ENCODE results near the gene MRPL10.
A peak's percentile ranks its signal among the peaks of the same experiment; 100 is the strongest.

MRPL10 gene

DNA sequence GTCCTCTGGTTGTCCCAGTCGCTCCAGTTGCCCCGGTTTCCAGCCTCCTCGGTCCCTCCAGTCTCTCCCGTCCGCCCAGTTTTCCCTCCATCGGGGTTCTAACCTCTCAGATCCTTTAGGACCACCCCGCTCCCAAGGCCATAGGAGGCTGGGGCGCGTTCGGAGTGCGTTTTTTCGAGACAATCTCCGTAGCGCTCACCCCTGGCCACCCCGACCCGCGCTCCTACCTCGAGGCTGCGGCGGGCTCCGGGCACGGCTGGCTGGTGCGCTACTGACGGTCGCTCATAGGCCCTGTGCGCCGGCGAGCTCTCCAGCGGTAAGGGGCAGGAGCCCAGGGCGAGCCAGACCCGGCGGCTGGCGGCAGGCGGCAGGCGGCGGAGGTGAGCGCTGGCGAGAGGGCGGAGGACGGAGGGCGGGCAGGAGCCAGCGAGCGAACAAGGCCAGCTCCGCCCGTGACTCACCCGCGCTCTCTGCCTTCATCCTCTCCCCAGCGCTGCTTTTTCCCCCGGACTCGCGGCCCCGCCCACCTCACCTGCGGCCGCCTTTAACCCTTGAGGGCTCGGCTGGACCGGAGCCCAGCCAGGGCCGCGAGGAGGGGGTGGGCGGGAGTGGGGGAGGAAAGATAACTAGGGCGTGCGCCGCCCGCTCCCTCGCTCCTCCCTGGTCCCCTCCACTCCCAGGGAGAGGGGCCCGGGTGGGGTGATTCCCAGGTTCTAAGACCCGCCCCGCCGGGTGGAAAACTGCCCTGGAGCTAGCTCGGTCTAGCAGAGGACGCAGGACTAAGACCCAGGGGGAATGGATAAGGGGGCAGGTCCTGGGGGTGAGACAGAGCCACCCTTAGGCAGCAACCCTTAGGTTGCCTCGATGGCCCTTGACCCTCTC, 19.6 kb upstream of the MRPL10 start, which contains the start of gene SP6:
TSS of gene SP6 (minus strand) at position 472 of the 882 bp plus-strand sequence. CDS start 2,734 bp downstream, outside the sequence.
- H3K27ac Mint-ChIP-seq = no peak within 1 kb of the TSS
- peaks cover 19% of the 10 kb centered on the region for H3K4me1 Mint-ChIP-seq
- ATAC-seq (ENCODE audit: low read depth) (peak; percentile 61), DNase-seq (ENCODE audit: low spot score in 2 of 2) (no peak)
- no peaks in the 10 kb centered on the region for H3K9me3 Mint-ChIP-seq
- no peaks in the 10 kb centered on the region for H3K36me3 Mint-ChIP-seq
- peaks cover 37% of the 10 kb centered on the region for H3K27me3 Mint-ChIP-seq
- peak within 1 kb of the TSS; percentile 63 for H3K4me3 Mint-ChIP-seq

GRCh38 chr17:47850373-47850691, 19.0 kb upstream of the MRPL10 start:
- no peaks in the 10 kb centered on the region for H3K36me3 Mint-ChIP-seq
- ATAC-seq (ENCODE audit: low read depth) = no peak
- peaks cover 35% of the 10 kb centered on the region for H3K27me3 Mint-ChIP-seq
- DNase-seq (ENCODE audit: low spot score in 2 of 2) = no peak
- H3K27ac Mint-ChIP-seq = no peak overlapping the region
- H3K4me3 Mint-ChIP-seq = peak overlapping the region; percentile 46
- H3K9me3 Mint-ChIP-seq = no peaks in the 10 kb centered on the region
- peaks cover 19% of the 10 kb centered on the region for H3K4me1 Mint-ChIP-seq

- peaks cover 39% of the 10 kb centered on the region for H3K27me3 Mint-ChIP-seq
- no peak for DNase-seq (ENCODE audit: low spot score in 2 of 2)
- peaks cover 19% of the 10 kb centered on the region for H3K4me1 Mint-ChIP-seq
- H3K36me3 Mint-ChIP-seq = no peaks in the 10 kb centered on the region
- no peak overlapping the region for H3K27ac Mint-ChIP-seq
- no peaks in the 10 kb centered on the region for H3K9me3 Mint-ChIP-seq
- H3K4me3 Mint-ChIP-seq = no peak overlapping the region
- ATAC-seq (ENCODE audit: low read depth) = no peak
Measured at GRCh38 chr17:47848198-47848513, 16.8 kb upstream of the MRPL10 start.

DNA sequence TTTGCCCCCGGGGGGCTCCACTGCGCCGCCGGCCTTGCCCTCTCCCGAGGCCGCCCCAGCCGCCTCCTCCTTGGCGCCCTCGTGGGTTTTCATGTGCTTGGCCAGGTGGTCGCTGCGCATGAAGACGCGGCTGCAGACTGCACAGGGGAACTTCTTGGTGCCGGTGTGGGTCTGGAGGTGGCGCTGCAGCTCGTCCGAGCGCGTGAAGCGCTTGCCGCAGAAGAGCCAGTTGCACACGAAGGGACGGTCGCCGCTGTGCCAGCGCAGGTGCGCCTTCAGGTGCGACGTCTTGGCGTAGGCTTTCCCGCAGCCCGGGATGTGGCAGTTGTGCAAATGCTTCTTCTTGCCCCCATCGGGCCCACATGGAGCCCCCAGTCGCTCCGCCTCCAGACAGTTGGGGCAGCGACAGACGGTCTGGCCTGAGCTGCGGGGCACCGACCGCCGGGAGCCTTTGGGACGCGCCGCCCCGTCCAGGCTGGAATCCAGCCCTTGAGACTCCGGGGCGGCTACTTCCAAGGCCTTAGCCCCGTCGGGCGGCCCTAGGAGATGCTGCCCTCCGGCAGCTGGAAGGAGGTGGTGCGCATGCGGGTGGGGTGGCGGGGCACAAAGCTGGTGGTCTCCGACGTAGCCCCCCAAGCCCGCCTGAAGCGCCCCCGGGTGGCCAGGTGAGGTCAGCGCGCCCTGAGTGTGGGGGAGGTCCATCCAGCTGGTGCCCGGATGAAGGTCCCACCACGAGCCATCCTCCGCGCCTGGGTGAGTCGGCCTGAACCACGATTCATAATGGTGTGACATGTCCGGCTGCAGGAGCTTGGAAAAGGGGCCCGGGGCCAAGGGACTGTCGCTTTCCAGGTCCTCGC, 16.2 kb upstream of the MRPL10 start:
- no peaks in the 10 kb centered on the region for H3K36me3 Mint-ChIP-seq
- DNase-seq (ENCODE audit: low spot score in 2 of 2) (no peak), ATAC-seq (ENCODE audit: low read depth) (peak; percentile 51)
- peaks cover 38% of the 10 kb centered on the region for H3K27me3 Mint-ChIP-seq
- peaks cover 21% of the 10 kb centered on the region for H3K4me1 Mint-ChIP-seq
- H3K4me3 Mint-ChIP-seq = no peak overlapping the region
- H3K9me3 Mint-ChIP-seq = no peaks in the 10 kb centered on the region
- H3K27ac Mint-ChIP-seq = no peak overlapping the region

GRCh38 chr17:47846716-47847340, 15.5 kb upstream of the MRPL10 start:
- Mint-ChIP-seq H3K9me3 (no peaks in the 10 kb centered on the region), H3K27ac (no peak overlapping the region), H3K36me3 (no peaks in the 10 kb centered on the region), H3K4me3 (no peak overlapping the region), H3K4me1 (peaks cover 14% of the 10 kb centered on the region), H3K27me3 (peaks cover 32% of the 10 kb centered on the region)
- ATAC-seq (ENCODE audit: low read depth) (no peak), DNase-seq (ENCODE audit: low spot score in 2 of 2) (no peak)

GRCh38 chr17:47845716-47846075, 14.4 kb upstream of the MRPL10 start:
- DNase-seq (ENCODE audit: low spot score in 2 of 2) (no peak), ATAC-seq (ENCODE audit: low read depth) (no peak)
- H3K27me3 Mint-ChIP-seq = peaks cover 29% of the 10 kb centered on the region
- no peaks in the 10 kb centered on the region for H3K36me3 Mint-ChIP-seq
- H3K4me3 Mint-ChIP-seq = no peak overlapping the region
- H3K4me1 Mint-ChIP-seq = peaks cover 16% of the 10 kb centered on the region
- no peaks in the 10 kb centered on the region for H3K9me3 Mint-ChIP-seq
- H3K27ac Mint-ChIP-seq = no peak overlapping the region

DNA sequence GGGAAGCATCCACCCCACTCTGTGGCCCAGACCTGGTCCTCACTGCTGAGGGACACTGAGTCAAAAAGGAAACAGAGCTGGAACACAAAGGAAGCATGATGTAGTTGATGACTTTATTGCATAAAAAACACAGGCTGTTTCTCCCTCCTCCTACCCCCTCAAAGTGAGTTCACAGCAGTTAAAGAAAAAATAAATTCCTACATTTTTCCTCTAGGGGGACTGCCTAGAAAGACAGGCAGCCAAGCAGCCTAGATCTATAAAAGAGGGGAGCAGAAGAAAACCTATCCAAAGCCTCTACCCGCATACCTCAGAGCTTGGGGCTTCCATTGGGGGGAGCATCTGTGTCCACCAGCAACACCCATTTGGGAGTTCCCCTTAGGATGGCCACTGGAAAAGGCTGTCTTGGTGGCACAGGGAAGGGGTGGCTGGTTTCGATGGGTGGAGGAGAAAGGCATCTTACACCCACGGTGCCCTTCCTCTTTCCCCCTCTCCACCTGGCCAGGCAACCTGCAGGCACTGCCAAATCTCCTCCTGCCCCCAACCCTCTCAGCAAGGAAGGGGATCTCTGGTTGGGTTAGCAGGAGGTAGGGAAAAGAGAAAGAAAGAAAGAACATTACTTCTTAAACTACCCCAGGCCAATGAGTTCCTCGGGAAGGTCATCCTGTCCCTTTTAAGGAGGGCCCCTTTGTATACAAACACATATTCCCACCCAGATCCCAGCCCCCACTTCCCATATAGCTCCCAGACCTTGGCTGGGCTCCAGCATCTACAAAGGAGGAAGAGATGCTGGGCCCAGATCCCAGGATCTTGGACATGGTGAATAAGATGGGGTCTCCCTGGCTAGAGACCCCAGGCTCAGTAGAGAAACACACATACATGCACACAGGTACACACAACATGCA, 13.7 kb upstream of the MRPL10 start:
- no peaks in the 10 kb centered on the region for H3K36me3 Mint-ChIP-seq
- peaks cover 13% of the 10 kb centered on the region for H3K4me1 Mint-ChIP-seq
- DNase-seq (ENCODE audit: low spot score in 2 of 2) (no peak), ATAC-seq (ENCODE audit: low read depth) (no peak)
- H3K27me3 Mint-ChIP-seq = peaks cover 29% of the 10 kb centered on the region
- H3K27ac Mint-ChIP-seq = no peak overlapping the region
- H3K4me3 Mint-ChIP-seq = no peak overlapping the region
- no peaks in the 10 kb centered on the region for H3K9me3 Mint-ChIP-seq

DNA sequence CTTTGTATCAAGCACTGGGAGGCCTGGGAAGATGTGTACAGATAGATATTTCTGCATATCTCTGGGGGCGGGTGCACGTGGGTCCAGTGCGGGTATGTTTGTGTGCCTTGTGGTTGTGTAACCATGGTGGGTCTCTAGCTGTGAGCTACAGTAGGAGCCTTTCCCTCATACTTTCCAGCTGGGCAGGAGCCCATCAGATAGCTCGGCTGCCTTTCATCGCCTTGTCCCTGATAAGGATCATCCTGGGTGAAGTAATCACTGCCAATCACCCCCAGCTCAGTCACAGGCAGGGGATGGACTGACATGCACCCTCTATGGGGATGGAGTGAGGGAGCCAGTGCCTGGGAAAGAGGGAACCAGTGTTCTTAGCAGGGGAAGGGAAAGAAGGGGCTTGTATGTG, 12.9 kb upstream of the MRPL10 start:
- H3K27me3 Mint-ChIP-seq = peaks cover 24% of the 10 kb centered on the region
- DNase-seq (ENCODE audit: low spot score in 2 of 2) (no peak), ATAC-seq (ENCODE audit: low read depth) (no peak)
- no peak overlapping the region for H3K4me3 Mint-ChIP-seq
- H3K27ac Mint-ChIP-seq = no peak overlapping the region
- no peaks in the 10 kb centered on the region for H3K9me3 Mint-ChIP-seq
- H3K36me3 Mint-ChIP-seq = no peaks in the 10 kb centered on the region
- peaks cover 13% of the 10 kb centered on the region for H3K4me1 Mint-ChIP-seq

GRCh38 chr17:47843391-47843730, 12.0 kb upstream of the MRPL10 start:
- Mint-ChIP-seq H3K27me3 (peaks cover 18% of the 10 kb centered on the region), H3K36me3 (no peaks in the 10 kb centered on the region), H3K4me1 (peaks cover 13% of the 10 kb centered on the region), H3K4me3 (no peak overlapping the region), H3K27ac (no peak overlapping the region), H3K9me3 (no peaks in the 10 kb centered on the region)
- DNase-seq (ENCODE audit: low spot score in 2 of 2) = no peak
- ATAC-seq (ENCODE audit: low read depth) = no peak

GRCh38 chr17:47841488-47842291, 10.3 kb upstream of the MRPL10 start:
- Mint-ChIP-seq H3K9me3 (no peaks in the 10 kb centered on the region), H3K27me3 (peaks cover 11% of the 10 kb centered on the region), H3K4me3 (peak overlapping the region; percentile 97), H3K36me3 (no peaks in the 10 kb centered on the region), H3K27ac (peak overlapping the region; percentile 56), H3K4me1 (peaks cover 7% of the 10 kb centered on the region)
- no peak for DNase-seq (ENCODE audit: low spot score in 2 of 2)
- ATAC-seq (ENCODE audit: low read depth) = no peak

GRCh38 chr17:47840742-47841487, 9.6 kb upstream of the MRPL10 start, which contains the start of gene SCRN2:
Gene SCRN2, minus strand, starts transcription at chr17:47841273. Its CDS starts 430 bp downstream, at chr17:47840843.
- peak within 1 kb of the TSS; percentile 56 for H3K27ac Mint-ChIP-seq
- ATAC-seq (ENCODE audit: low read depth) = peak; percentile 87
- H3K4me3 Mint-ChIP-seq = peak within 1 kb of the TSS; percentile 97
- peak; percentile 87 to 96 for DNase-seq (ENCODE audit: low spot score in 2 of 2)
- H3K4me1 Mint-ChIP-seq = peaks cover 7% of the 10 kb centered on the region
- H3K36me3 Mint-ChIP-seq = peaks cover 1% of the 10 kb centered on the region
- H3K27me3 Mint-ChIP-seq = peaks cover 9% of the 10 kb centered on the region
- H3K9me3 Mint-ChIP-seq = no peaks in the 10 kb centered on the region

- no peak for DNase-seq (ENCODE audit: low spot score in 2 of 2)
- peaks cover 2% of the 10 kb centered on the region for H3K36me3 Mint-ChIP-seq
- peaks cover 7% of the 10 kb centered on the region for H3K4me1 Mint-ChIP-seq
- no peak for ATAC-seq (ENCODE audit: low read depth)
- H3K9me3 Mint-ChIP-seq = no peaks in the 10 kb centered on the region
- H3K27ac Mint-ChIP-seq = no peak overlapping the region
- H3K27me3 Mint-ChIP-seq = peaks cover 7% of the 10 kb centered on the region
- H3K4me3 Mint-ChIP-seq = peak overlapping the region; percentile 97
Measured at GRCh38 chr17:47840001-47840741, 8.8 kb upstream of the MRPL10 start.
